Measurements from ENCODE around the gene CENPH.

CENPH gene

DNA sequence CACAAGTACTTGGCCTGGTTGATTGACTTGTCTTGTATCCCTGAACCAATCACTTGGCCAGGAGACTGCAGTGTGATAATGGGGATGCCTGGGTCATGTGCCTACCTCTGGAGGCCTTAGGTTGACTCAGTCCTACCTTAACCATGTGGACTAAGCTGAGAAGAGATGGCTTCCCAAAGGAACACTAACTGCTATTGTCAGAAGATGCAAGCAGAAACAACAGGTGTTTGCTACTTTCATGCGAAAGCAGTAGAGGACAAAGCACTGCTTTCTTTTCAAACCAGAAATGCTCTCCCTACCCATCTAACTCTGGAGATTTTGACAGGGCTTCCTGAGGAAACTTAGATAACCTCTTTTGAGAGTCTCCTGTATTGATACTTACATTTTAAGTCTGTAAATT is 68.2 kb downstream of the CENPH start:
- H3K4me3 ChIP-seq (ENCODE audit: low read length) = no peak overlapping the region
- TF ChIP-seq, protein P1, sequence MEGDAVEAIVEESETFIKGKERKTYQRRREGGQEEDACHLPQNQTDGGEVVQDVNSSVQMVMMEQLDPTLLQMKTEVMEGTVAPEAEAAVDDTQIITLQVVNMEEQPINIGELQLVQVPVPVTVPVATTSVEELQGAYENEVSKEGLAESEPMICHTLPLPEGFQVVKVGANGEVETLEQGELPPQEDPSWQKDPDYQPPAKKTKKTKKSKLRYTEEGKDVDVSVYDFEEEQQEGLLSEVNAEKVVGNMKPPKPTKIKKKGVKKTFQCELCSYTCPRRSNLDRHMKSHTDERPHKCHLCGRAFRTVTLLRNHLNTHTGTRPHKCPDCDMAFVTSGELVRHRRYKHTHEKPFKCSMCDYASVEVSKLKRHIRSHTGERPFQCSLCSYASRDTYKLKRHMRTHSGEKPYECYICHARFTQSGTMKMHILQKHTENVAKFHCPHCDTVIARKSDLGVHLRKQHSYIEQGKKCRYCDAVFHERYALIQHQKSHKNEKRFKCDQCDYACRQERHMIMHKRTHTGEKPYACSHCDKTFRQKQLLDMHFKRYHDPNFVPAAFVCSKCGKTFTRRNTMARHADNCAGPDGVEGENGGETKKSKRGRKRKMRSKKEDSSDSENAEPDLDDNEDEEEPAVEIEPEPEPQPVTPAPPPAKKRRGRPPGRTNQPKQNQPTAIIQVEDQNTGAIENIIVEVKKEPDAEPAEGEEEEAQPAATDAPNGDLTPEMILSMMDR (IDR thresholded peaks at IDR 0.05; ENCODE audit: insufficient read depth, low read depth, low read length, missing control alignments) = no peak
- no peak for DNase-seq (ENCODE audit: low read depth)

Measured in epithelial cell of esophagus (primary cell).